SU-DHL-6 (cell line): ENCODE measurements around the gene ELN.

Source experiments
- H2AFZ ChIP-seq: fragments of 200-600 bp; sonication (generic); 2 replicates; pipeline ENCODE4 v1.6.1; 2014; ENCODE audit warnings: low read depth, mild to moderate bottlenecking, moderate library complexity, mixed read lengths, antibody characterized with exemption, low read length; ENCODE audit not compliant: severe bottlenecking
- H3F3A ChIP-seq: fragments of 200-600 bp; shearing (Covaris generic); 2 replicates; pipeline ENCODE4 v1.6.0; 2016; ENCODE audit warnings: antibody characterized with exemption, mild to moderate bottlenecking; ENCODE audit not compliant: insufficient read depth
- H3K27ac ChIP-seq: fragments of 200-600 bp; sonication (generic); 2 replicates; pipeline ENCODE4 v1.5.1; 2016; ENCODE audit warnings: low read depth, mild to moderate bottlenecking, low read length, moderate library complexity, mixed read lengths
- H3K27me3 ChIP-seq: fragments of 200-600 bp; sonication (generic), shearing (Covaris generic); 2 replicates; pipeline ENCODE4 v1.6.0; 2014; ENCODE audit warnings: mild to moderate bottlenecking, low read length
- H3K36me3 ChIP-seq: fragments of 200-600 bp; sonication (generic); 2 replicates; pipeline ENCODE4 v1.6.1; 2014; ENCODE audit warnings: mild to moderate bottlenecking, low read length, mixed read lengths
- H3K4me2 ChIP-seq: fragments of 300-600, 200-600 bp; shearing (Covaris generic), sonication (generic); 2 replicates; pipeline ENCODE4 v1.6.0; 2014; ENCODE audit warnings: low read length, low read depth, mild to moderate bottlenecking; ENCODE audit not compliant: poor library complexity, severe bottlenecking
- H3K4me3 ChIP-seq: fragments of 200-600 bp; sonication (generic); 2 replicates; pipeline ENCODE4 v1.5.1; 2014; ENCODE audit warnings: antibody characterized with exemption, low read length, mild to moderate bottlenecking, mixed read lengths; ENCODE audit not compliant: insufficient read depth, poor library complexity, severe bottlenecking
- H3K79me2 ChIP-seq: fragments of 200-600 bp; sonication (generic); 2 replicates; pipeline ENCODE4 v1.6.1; 2014; ENCODE audit warnings: mild to moderate bottlenecking, low read length, moderate library complexity; ENCODE audit not compliant: insufficient read depth
- H3K9ac ChIP-seq: fragments of 200-600 bp; sonication (generic); 2 replicates; pipeline ENCODE4 v1.7.0; 2014; ENCODE audit warnings: mild to moderate bottlenecking, low read length
- H3K9me2 ChIP-seq: fragments of 200-600 bp; sonication (generic); replicated peaks from 2 replicates; pipeline ENCODE4 v1.6.1; 2014; ENCODE audit warnings: low read length; ENCODE audit not compliant: insufficient read depth
- H3K9me3 ChIP-seq: fragments of 200-600 bp; sonication (generic); 2 replicates; pipeline ENCODE4 v1.6.1; 2014; ENCODE audit warnings: low read length, mixed read lengths; ENCODE audit not compliant: insufficient read depth
- H4K20me1 ChIP-seq: fragments of 200-600 bp; sonication (generic); 2 replicates; pipeline ENCODE4 v1.6.1; 2014; ENCODE audit warnings: low read depth, mild to moderate bottlenecking, antibody characterized with exemption, low read length, moderate library complexity, mixed read lengths
- EZH2phosphoT487 ChIP-seq: fragments of 200-600 bp; sonication (generic), shearing (Covaris generic); conservative IDR thresholded peaks from 2 replicates; pipeline ENCODE4 v1.6.1; 2018; ENCODE audit warnings: mild to moderate bottlenecking, antibody characterized with exemption, low read length, moderate library complexity, mixed read lengths
- TF ChIP-seq, protein P1 (sequence below): fragments of 200-600 bp; sonication (generic); IDR thresholded peaks from one replicate; pipeline ENCODE4 v1.5.1; 2017; ENCODE audit warnings: antibody characterized with exemption, mild to moderate bottlenecking, low read length, moderate library complexity; ENCODE audit not compliant: insufficient read depth, poor library complexity, severe bottlenecking

ELN gene

GRCh38 chr7:74061840-74062539 lies 34.0 kb downstream of the ELN start:
- TF ChIP-seq, protein P1, sequence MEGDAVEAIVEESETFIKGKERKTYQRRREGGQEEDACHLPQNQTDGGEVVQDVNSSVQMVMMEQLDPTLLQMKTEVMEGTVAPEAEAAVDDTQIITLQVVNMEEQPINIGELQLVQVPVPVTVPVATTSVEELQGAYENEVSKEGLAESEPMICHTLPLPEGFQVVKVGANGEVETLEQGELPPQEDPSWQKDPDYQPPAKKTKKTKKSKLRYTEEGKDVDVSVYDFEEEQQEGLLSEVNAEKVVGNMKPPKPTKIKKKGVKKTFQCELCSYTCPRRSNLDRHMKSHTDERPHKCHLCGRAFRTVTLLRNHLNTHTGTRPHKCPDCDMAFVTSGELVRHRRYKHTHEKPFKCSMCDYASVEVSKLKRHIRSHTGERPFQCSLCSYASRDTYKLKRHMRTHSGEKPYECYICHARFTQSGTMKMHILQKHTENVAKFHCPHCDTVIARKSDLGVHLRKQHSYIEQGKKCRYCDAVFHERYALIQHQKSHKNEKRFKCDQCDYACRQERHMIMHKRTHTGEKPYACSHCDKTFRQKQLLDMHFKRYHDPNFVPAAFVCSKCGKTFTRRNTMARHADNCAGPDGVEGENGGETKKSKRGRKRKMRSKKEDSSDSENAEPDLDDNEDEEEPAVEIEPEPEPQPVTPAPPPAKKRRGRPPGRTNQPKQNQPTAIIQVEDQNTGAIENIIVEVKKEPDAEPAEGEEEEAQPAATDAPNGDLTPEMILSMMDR = no peak
- TF ChIP-seq EZH2phosphoT487 = no peak
- no peaks in the 10 kb centered on the region for H3K79me2 ChIP-seq
- no peaks in the 10 kb centered on the region for H4K20me1 ChIP-seq
- no peaks in the 10 kb centered on the region for H3K9me2 ChIP-seq
- H3K4me2 ChIP-seq = no peak overlapping the region
- H3K9ac ChIP-seq = no peak overlapping the region
- no peak overlapping the region for H3K27ac ChIP-seq
- no peaks in the 10 kb centered on the region for H3F3A ChIP-seq
- no peaks in the 10 kb centered on the region for H3K36me3 ChIP-seq
- H2AFZ ChIP-seq = no peak overlapping the region
- H3K4me3 ChIP-seq = no peak overlapping the region
- H3K9me3 ChIP-seq = no peaks in the 10 kb centered on the region
- no peaks in the 10 kb centered on the region for H3K27me3 ChIP-seq

DNA sequence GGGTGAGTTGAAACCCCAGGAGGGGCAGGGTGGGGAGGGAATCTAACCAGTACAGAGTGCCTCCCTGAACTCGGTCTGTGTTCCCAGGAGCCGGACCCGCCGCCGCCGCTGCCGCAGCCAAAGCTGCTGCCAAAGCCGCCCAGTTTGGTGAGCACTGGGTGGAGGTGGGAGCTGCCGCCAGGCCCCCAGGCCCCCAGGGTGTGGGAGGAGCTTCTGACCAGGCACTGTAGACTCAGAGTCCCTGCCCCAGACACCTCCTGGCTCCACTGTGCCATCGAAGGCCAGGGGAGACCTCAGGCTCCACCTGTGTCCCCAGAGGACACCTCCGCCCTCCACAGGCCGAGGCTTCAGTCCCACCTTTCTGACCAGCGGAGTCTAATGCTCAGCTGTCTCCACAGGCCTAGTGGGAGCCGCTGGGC lies 35.3 kb downstream of the ELN start:
- Histone ChIP-seq H2AFZ (no peak overlapping the region), H3K4me2 (no peak overlapping the region), H3K36me3 (no peaks in the 10 kb centered on the region), H3K79me2 (no peaks in the 10 kb centered on the region), H3K9ac (no peak overlapping the region), H3K9me2 (no peaks in the 10 kb centered on the region), H3K27ac (no peak overlapping the region), H3K27me3 (no peaks in the 10 kb centered on the region), H4K20me1 (no peaks in the 10 kb centered on the region), H3F3A (no peaks in the 10 kb centered on the region), H3K9me3 (no peaks in the 10 kb centered on the region), H3K4me3 (no peak overlapping the region)
- no peak for TF ChIP-seq EZH2phosphoT487
- TF ChIP-seq, protein P1 = no peak

- Histone ChIP-seq H3K9me3 (no peaks in the 10 kb centered on the region), H2AFZ (no peak overlapping the region), H3K9me2 (no peaks in the 10 kb centered on the region), H3K79me2 (no peaks in the 10 kb centered on the region), H3K27me3 (no peaks in the 10 kb centered on the region), H3K4me2 (no peak overlapping the region), H3K27ac (no peak overlapping the region), H4K20me1 (no peaks in the 10 kb centered on the region), H3K9ac (no peak overlapping the region), H3F3A (no peaks in the 10 kb centered on the region), H3K4me3 (no peak overlapping the region), H3K36me3 (no peaks in the 10 kb centered on the region)
- TF ChIP-seq, protein P1 = no peak
- no peak for TF ChIP-seq EZH2phosphoT487
These were observed 35.7 kb downstream of the ELN start for GRCh38 chr7:74063646-74064045.
